Measurements from ENCODE around the gene OPRM1.

The OPRM1 gene

DNA sequence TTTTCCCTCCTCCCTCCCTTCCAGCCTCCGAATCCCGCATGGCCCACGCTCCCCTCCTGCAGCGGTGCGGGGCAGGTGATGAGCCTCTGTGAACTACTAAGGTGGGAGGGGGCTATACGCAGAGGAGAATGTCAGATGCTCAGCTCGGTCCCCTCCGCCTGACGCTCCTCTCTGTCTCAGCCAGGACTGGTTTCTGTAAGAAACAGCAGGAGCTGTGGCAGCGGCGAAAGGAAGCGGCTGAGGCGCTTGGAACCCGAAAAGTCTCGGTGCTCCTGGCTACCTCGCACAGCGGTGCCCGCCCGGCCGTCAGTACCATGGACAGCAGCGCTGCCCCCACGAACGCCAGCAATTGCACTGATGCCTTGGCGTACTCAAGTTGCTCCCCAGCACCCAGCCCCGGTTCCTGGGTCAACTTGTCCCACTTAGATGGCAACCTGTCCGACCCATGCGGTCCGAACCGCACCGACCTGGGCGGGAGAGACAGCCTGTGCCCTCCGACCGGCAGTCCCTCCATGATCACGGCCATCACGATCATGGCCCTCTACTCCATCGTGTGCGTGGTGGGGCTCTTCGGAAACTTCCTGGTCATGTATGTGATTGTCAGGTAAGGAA, at the start of gene OPRM1:
TSS of gene OPRM1 (plus strand) at position 10 of the 612 bp plus-strand sequence. CDS start at position 315, 305 bp downstream.
- peak; percentile 1 for DNase-seq (ENCODE audit: low read depth)
- no peak within 1 kb of the TSS for H3K4me3 ChIP-seq (ENCODE audit: low read depth, low read length)
- no peak for TF ChIP-seq CTCF (IDR thresholded peaks at IDR 0.05; ENCODE audit: control insufficient read depth, extremely low read depth, insufficient read depth)

DNA sequence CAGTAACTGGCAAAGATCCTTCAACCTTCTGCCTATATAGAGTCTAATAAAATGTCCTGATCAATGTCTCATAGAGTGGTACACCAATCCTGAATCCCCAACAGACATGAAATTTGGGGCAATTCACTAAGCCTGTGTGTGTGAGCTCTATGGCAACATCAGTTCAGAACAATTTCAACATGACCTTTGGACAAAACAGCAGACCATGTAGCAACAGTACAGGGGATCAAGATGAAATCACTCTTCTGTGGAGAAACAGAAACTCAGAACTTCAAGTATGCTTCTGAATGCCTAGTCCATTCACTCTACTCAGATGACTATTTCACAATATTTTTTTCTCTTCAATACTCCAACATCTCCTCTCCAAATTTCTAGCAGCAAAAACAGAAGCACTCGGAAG, 49.1 kb upstream of the OPRM1 start:
- TF ChIP-seq CTCF (IDR thresholded peaks at IDR 0.05; ENCODE audit: control insufficient read depth, extremely low read depth, insufficient read depth): no peak
- H3K4me3 ChIP-seq (ENCODE audit: low read depth, low read length): no peak overlapping the region
- DNase-seq (ENCODE audit: low read depth): no peak

DNA sequence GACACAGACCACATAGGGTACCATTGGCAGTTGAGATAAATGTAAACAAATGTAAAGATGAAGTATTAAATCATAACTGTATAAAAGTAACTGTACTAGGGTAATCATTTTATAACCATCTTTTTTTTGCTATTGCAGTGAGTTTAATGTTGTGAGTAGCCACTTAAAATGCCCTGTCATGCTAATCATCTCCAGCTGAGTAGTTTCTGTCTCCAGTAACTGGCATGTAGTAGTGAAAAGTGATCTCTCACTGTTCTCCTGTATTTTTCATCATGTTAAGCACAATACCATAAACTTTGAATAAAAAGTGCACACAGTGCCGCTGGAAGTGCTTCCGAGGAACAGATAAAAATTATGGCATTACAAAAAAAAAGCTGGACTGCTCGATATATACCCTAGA, 45.0 kb upstream of the OPRM1 start:
- no peak for DNase-seq (ENCODE audit: low read depth)
- no peak for TF ChIP-seq CTCF (IDR thresholded peaks at IDR 0.05; ENCODE audit: control insufficient read depth, extremely low read depth, insufficient read depth)
- H3K4me3 ChIP-seq (ENCODE audit: low read depth, low read length): no peak overlapping the region

GRCh38 chr6:153994811-153995210, 44.2 kb upstream of the OPRM1 start:
- no peak for DNase-seq (ENCODE audit: low read depth)
- H3K4me3 ChIP-seq (ENCODE audit: low read depth, low read length): no peak overlapping the region
- TF ChIP-seq CTCF (IDR thresholded peaks at IDR 0.05; ENCODE audit: control insufficient read depth, extremely low read depth, insufficient read depth): no peak

DNA sequence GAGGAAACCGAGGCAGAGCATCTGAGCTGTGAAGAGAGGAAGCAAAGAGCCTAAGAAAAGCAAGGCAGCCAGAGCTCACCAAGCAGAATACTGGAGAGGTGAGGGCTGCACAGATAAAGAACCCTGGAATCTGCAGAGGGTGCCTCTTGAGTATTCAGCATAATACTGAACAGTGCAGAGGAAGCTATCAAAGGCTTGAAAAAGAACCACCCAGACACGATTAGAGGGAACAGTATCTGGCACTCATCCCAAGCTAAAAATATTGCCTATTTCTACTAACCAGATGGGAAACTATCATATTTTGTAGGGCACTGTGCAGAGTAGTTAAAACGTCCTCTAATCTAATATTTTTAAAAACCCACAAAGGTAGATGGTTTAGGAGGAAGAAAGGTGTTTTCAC, 41.8 kb upstream of the OPRM1 start:
- DNase-seq (ENCODE audit: low read depth): no peak
- H3K4me3 ChIP-seq (ENCODE audit: low read depth, low read length): no peak overlapping the region
- no peak for TF ChIP-seq CTCF (IDR thresholded peaks at IDR 0.05; ENCODE audit: control insufficient read depth, extremely low read depth, insufficient read depth)

DNA sequence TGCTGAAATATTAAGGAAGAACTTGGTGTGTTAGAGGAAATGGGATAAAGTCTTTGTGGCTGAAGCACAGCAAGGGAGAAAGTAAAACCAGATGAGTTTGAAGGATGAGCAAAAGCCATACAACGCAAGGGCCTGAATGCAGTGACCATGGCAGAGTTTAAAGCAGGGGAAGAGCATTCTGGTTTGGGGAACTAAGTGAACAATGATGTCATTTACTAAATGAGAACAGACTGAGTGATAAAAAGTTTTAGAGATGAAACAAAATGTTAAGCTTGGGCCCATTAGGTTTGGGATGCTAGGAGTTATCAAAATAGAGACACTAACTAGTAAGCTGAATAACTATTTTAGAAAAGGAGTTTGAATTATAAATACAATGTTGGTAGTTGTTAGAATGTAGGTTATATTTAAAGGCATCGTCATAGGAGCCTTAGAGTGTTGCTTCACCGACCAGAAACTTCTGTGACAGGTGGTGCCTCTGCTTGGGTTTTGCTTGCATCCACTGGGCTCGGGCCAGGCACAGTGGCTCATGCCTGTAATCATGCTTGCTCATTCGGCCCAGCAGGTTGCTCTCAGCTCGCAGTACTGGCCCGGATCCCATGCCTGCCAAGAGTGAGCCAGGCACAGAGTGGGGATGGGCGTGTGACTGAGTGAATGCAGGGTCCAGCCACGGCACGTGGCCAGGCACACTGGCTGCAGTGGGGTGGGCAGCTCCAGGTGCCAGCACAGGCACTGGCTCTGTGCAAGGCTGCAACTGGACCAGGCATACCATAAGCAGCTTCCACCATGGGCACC, 37.4 kb upstream of the OPRM1 start:
- H3K4me3 ChIP-seq (ENCODE audit: low read depth, low read length): no peak overlapping the region
- no peak for DNase-seq (ENCODE audit: low read depth)
- TF ChIP-seq CTCF (IDR thresholded peaks at IDR 0.05; ENCODE audit: control insufficient read depth, extremely low read depth, insufficient read depth): no peak

Data from LNCaP clone FGC (cell line).